Small intestine (tissue), 16 donors: ENCODE measurements around the gene HMG20B. TPM values are rescaled to one million over a fixed set of nuclear protein-coding genes. Genes with fewer than 3 reads are reported as not detected.

Experiments used
- DNase-seq, 2 donors: peaks; one replicate each; pipeline versions ENCODE4 v3.0.0 to v3.0.0-alpha.2; 2013
- FAIRE-seq: peaks from 2 replicates; lab custom pipeline; 2012; peaks lifted over from hg19 to GRCh38; lab: Jason Lieb, UNC
- H3K27ac ChIP-seq, 3 donors: one replicate each; pipeline ENCODE4 v1.5.1; 2013; ENCODE audit warnings: low read length in 2 of 3, mild to moderate bottlenecking in 2 of 3, control low read depth in 1 of 3, inconsistent platforms in 1 of 3, low read depth in 1 of 3, moderate library complexity in 1 of 3
- H3K27me3 ChIP-seq, 3 donors: one replicate each; pipeline ENCODE4 v1.6.1; 2013; ENCODE audit warnings: low read length in 3 of 3, inconsistent platforms in 1 of 3; ENCODE audit not compliant: control insufficient read depth in 3 of 3, insufficient read depth in 3 of 3
- H3K36me3 ChIP-seq, 3 donors: one replicate each; pipeline ENCODE4 v1.6.1; 2013; ENCODE audit warnings: low read length in 3 of 3, inconsistent platforms in 1 of 3, low read depth in 1 of 3, mild to moderate bottlenecking in 1 of 3, moderate library complexity in 1 of 3; ENCODE audit not compliant: control insufficient read depth in 3 of 3, insufficient read depth in 2 of 3
- H3K4me1 ChIP-seq, 3 donors: one replicate each; pipeline ENCODE4 v1.6.1; 2013; ENCODE audit warnings: low read length in 2 of 3, inconsistent platforms in 1 of 3, low read depth in 1 of 3, mild to moderate bottlenecking in 1 of 3, moderate library complexity in 1 of 3; ENCODE audit not compliant: control insufficient read depth in 3 of 3, insufficient read depth in 2 of 3
- H3K4me3 ChIP-seq, 3 donors: one replicate each; pipeline ENCODE4 v1.5.1; 2013; ENCODE audit warnings: low read length in 3 of 3, control low read depth in 1 of 3, inconsistent platforms in 1 of 3, low read depth in 1 of 3, mild to moderate bottlenecking in 1 of 3, moderate library complexity in 1 of 3
- H3K9me3 ChIP-seq, 2 donors: one replicate each; pipeline ENCODE4 v1.6.1; 2013; ENCODE audit warnings: low read depth in 1 of 2, low read length in 1 of 2; ENCODE audit not compliant: control insufficient read depth in 2 of 2, insufficient read depth in 1 of 2
- WGBS, 3 donors: extraction: QIAGEN DNeasy Blood & Tissue Kit; methylation state at CpG; one replicate each; pipeline ENCODE4 v1.1.7; 2013; 5-methylcytosine and 5-hydroxymethylcytosine counted together
- long read RNA-seq, 10 donors: transcript quantifications; one replicate each; lab custom pipeline, GENCODE V29; 2026
- polyA plus RNA-seq, 4 donors: library from polyadenylated mRNA; stranded (reverse) in 3 of 4; unstranded in 1 of 4; fragments of 200-250 nt in 3 of 4; fragments of 120-200 nt in 1 of 4; gene quantifications; one replicate each; pipeline versions ENCODE4 v1.2.1 to v1.2.3, GENCODE V29; 2013
- donor health status: healthy with polysubstance abuse.
- donor health status: control.
- donor health status: control.
- donor health status: Bipolar disorder and iron deficiency.
- donor health status: healthy.

HMG20B gene
- 10 to 100 TPM; 66.3 to 82.1 (median 72.5) TPM for polyA plus RNA-seq
- long read RNA-seq, donor 1 = 0 reads
- long read RNA-seq, donor 2, transcript HMG20B-202 (10 exons, 1,596 nt) = major isoform, 12 of 12 reads
- long read RNA-seq, donor 2, partial matches to known transcripts = 0 of 12 reads
- long read RNA-seq, donor 2, other reads (novel, unspliced or antisense) = 0 of 12 reads
- long read RNA-seq, donor 3, transcript HMG20B-202 (10 exons, 1,596 nt) = major isoform, 7 of 18 reads
- long read RNA-seq, donor 3, transcript HMG20B-209 (3 exons, 806 nt) = minor isoform, 5 of 18 reads
- long read RNA-seq, donor 3, partial matches to known transcripts = 5 of 18 reads
- long read RNA-seq, donor 3, other reads (novel, unspliced or antisense) = 0 of 18 reads
- long read RNA-seq, donor 4, partial matches to known transcripts = 0 of 1 reads
- long read RNA-seq, donor 4, other reads (novel, unspliced or antisense) = 0 of 1 reads
- long read RNA-seq, donor 5, transcript HMG20B-202 (10 exons, 1,596 nt) = major isoform, 7 of 8 reads
- long read RNA-seq, donor 5, partial matches to known transcripts = 0 of 8 reads
- long read RNA-seq, donor 5, other reads (novel, unspliced or antisense) = 0 of 8 reads
- long read RNA-seq, donor 6, transcript HMG20B-202 (10 exons, 1,596 nt) = major isoform, 12 of 14 reads
- long read RNA-seq, donor 6, partial matches to known transcripts = 0 of 14 reads
- long read RNA-seq, donor 6, other reads (novel, unspliced or antisense) = 0 of 14 reads
- long read RNA-seq, donor 7, transcript HMG20B-202 (10 exons, 1,596 nt) = major isoform, 36 of 71 reads
- long read RNA-seq, donor 7, partial matches to known transcripts = 31 of 71 reads
- long read RNA-seq, donor 7, other reads (novel, unspliced or antisense) = 0 of 71 reads
- long read RNA-seq, donor 8, partial matches to known transcripts = 0 of 2 reads
- long read RNA-seq, donor 8, other reads (novel, unspliced or antisense) = 0 of 2 reads
- long read RNA-seq, donor 9 = 0 reads
- long read RNA-seq, donor 10, transcript HMG20B-202 (10 exons, 1,596 nt) = major isoform, 18 of 35 reads
- long read RNA-seq, donor 10, partial matches to known transcripts = 12 of 35 reads
- long read RNA-seq, donor 10, other reads (novel, unspliced or antisense) = 0 of 35 reads

GRCh38 chr19:3572855-3573161 lies at the start of gene HMG20B:
Gene HMG20B (plus strand): TSS chr19:3572944. CDS start chr19:3573310, 366 bp downstream.
- Histone ChIP-seq H3K36me3 (peaks cover 0 to 21% (median 0%) of the 10 kb centered on the region in 3 donors), H3K27ac (peak within 1 kb of the TSS; percentile 49 to 69 (median 62)), H3K27me3 (no peaks in the 10 kb centered on the region), H3K9me3 (peaks cover 0 to 4% of the 10 kb centered on the region in 2 donors), H3K4me3 (peak within 1 kb of the TSS; percentile 79 to 91 (median 88)), H3K4me1 (peaks cover 0 to 27% (median 4%) of the 10 kb centered on the region in 3 donors)
- 0 to 1% (median 0%) methylated on average over 15 to 30 of the region's 30 CpGs for WGBS, 3 donors
- DNase-seq (no peak), FAIRE-seq (no peak)

GRCh38 chr19:3523361-3524077 lies 49.2 kb upstream of the HMG20B start:
- Histone ChIP-seq H3K27ac (no peak overlapping the region), H3K9me3 (no peaks in the 10 kb centered on the region), H3K4me1 (peaks cover 0 to 12% (median 0%) of the 10 kb centered on the region in 3 donors), H3K36me3 (peaks cover 13 to 89% (median 20%) of the 10 kb centered on the region in 3 donors), H3K4me3 (no peak overlapping the region), H3K27me3 (no peaks in the 10 kb centered on the region)
- FAIRE-seq = no peak
- no peak for DNase-seq
- 92 to 94% (median 93%) methylated on average over 21 of the region's 21 CpGs for WGBS, 3 donors

GRCh38 chr19:3524078-3524842 lies 48.5 kb upstream of the HMG20B start:
- peaks cover 0 to 12% (median 0%) of the 10 kb centered on the region in 3 donors for H3K4me1 ChIP-seq
- DNase-seq (no peak), FAIRE-seq (no peak)
- no peak overlapping the region for H3K4me3 ChIP-seq
- 94 to 95% (median 94%) methylated on average over 33 of the region's 33 CpGs for WGBS, 3 donors
- no peaks in the 10 kb centered on the region for H3K27me3 ChIP-seq
- no peaks in the 10 kb centered on the region for H3K9me3 ChIP-seq
- H3K27ac ChIP-seq = no peak overlapping the region
- H3K36me3 ChIP-seq = peaks cover 11 to 84% (median 20%) of the 10 kb centered on the region in 3 donors

GRCh38 chr19:3524904-3525451 lies 47.8 kb upstream of the HMG20B start:
- DNase-seq (no peak), FAIRE-seq (no peak)
- H3K36me3 ChIP-seq = peaks cover 11 to 77% (median 20%) of the 10 kb centered on the region in 3 donors
- 93 to 95% (median 93%) methylated on average over 16 to 20 of the region's 20 CpGs for WGBS, 3 donors
- H3K27me3 ChIP-seq = no peaks in the 10 kb centered on the region
- no peak overlapping the region for H3K27ac ChIP-seq
- H3K4me1 ChIP-seq = peaks cover 0 to 7% (median 0%) of the 10 kb centered on the region in 3 donors
- H3K4me3 ChIP-seq = no peak overlapping the region
- no peaks in the 10 kb centered on the region for H3K9me3 ChIP-seq

GRCh38 chr19:3526507-3527237 lies 46.1 kb upstream of the HMG20B start:
- H3K27ac ChIP-seq = no peak overlapping the region
- WGBS, 3 donors = 91 to 96% (median 92%) methylated on average over 26 to 28 of the region's 28 CpGs
- H3K4me3 ChIP-seq = no peak overlapping the region
- H3K36me3 ChIP-seq = peaks cover 17 to 81% (median 20%) of the 10 kb centered on the region in 3 donors
- DNase-seq = no peak
- no peaks in the 10 kb centered on the region for H3K27me3 ChIP-seq
- FAIRE-seq = no peak
- H3K9me3 ChIP-seq = no peaks in the 10 kb centered on the region
- no peaks in the 10 kb centered on the region for H3K4me1 ChIP-seq

GRCh38 chr19:3527238-3527910 lies 45.4 kb upstream of the HMG20B start:
- FAIRE-seq = no peak
- Histone ChIP-seq H3K36me3 (peaks cover 20 to 81% (median 24%) of the 10 kb centered on the region in 3 donors), H3K9me3 (no peaks in the 10 kb centered on the region), H3K27me3 (no peaks in the 10 kb centered on the region), H3K27ac (no peak overlapping the region), H3K4me3 (no peak overlapping the region), H3K4me1 (no peaks in the 10 kb centered on the region)
- no peak for DNase-seq
- WGBS, 3 donors = 95 to 97% (median 97%) methylated on average over 14 to 21 of the region's 21 CpGs
